Activated CD4-positive, alpha-beta memory T cell treated with anti-CD3 and anti-CD28 coated beads, Interleukin-2, amount 10 ng/mL, durations not matched to agents 7 days and 5 days (primary cell): ENCODE data around the gene RNF13. TPM values are rescaled to one million over a fixed set of nuclear protein-coding genes. Genes with fewer than 3 reads are reported as not detected.
A peak's percentile ranks its signal among the peaks of the same experiment; 100 is the strongest.
"Not testable (repeated sequence)": the region's sequence is repeated elsewhere in the genome, so short reads cannot be mapped to it uniquely, and the experiment has no call there.

Experiments used
- CTCF ChIA-PET: fragments of 350-600 bp; sonication (Branson Sonifier 250); formaldehyde crosslinking; loops from one replicate; lab custom pipeline; 2021; ENCODE audit warnings: antibody characterized with exemption, inconsistent platforms; lab: Charles Lee
- POLR2A ChIA-PET: fragments of 350-600 bp; sonication (Branson Sonifier 250); formaldehyde crosslinking; loops from one replicate; lab custom pipeline; 2021; ENCODE audit warnings: antibody characterized with exemption; lab: Charles Lee
- DNase-seq: peaks from one replicate; pipeline ENCODE4 v3.0.0-alpha.2; 2020
- H3K27ac Mint-ChIP-seq: one replicate; pipeline ENCODE4 v1.8.0; 2021; ENCODE audit warnings: mild to moderate bottlenecking, mixed read lengths
- H3K27me3 Mint-ChIP-seq: one replicate; pipeline ENCODE4 v1.8.0; 2021; ENCODE audit warnings: mixed read lengths
- H3K36me3 Mint-ChIP-seq: one replicate; pipeline ENCODE4 v1.8.0; 2021; ENCODE audit warnings: low read depth, mixed read lengths
- H3K4me1 Mint-ChIP-seq: one replicate; pipeline ENCODE4 v1.8.0; 2021; ENCODE audit warnings: mixed read lengths
- H3K4me3 Mint-ChIP-seq: one replicate; pipeline ENCODE4 v1.8.0; 2021; ENCODE audit warnings: mild to moderate bottlenecking, mixed read lengths
- H3K9me3 Mint-ChIP-seq: one replicate; pipeline ENCODE4 v1.8.0; 2021; ENCODE audit warnings: mixed read lengths
- total RNA-seq, 2 experiments: library from RNA; stranded (reverse); gene quantifications; one replicate each; pipeline ENCODE4 v1.2.3, GENCODE V29; 2021

The RNF13 gene
- total RNA-seq, 2 experiments from 2014 or later: 37.2 to 42.4 TPM

DNA sequence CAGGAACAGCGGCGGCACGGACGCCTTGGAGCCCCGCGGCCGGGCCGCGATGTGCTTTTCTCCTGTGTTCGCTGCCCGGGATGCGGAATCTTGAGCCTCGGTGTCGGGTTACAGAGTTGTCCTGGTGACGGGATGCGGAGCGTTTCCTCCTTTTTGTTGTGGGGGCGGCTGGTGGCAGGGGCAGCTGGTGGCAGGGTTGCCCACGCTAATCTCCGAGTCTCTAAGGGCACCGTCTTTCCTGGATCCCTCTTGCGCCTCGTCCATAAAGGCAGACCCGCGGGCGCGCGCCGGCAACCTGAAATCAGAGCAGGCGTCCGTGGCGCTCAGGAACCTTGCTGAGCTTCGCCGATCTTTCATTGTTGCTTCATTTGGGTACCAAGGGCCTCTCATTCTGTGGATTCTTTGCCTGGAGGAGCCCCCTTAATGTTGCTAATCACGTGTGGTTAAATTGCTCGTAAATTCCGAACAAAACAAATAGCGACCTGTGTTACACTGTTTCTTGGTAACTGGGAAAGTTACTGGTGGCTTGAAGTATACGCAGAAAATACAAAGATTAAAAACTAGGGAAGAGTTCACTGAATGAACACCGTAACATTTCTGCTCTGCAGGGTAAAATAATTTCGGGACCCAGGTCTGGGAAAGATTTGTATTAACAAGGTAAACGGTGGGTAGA lies 158.5 kb downstream of the RNF13 start:
- peaks cover 17% of the 10 kb centered on the region for H3K4me1 Mint-ChIP-seq
- peak; percentile 24 for DNase-seq
- ChIA-PET POLR2A (interaction anchor here (0.9 kb wide), 1 partner anchor 12 kb away, joined by 3 read pairs; no protein-coding TSS in a partner anchor), CTCF (interaction anchor here (1.5 kb wide), 1 partner anchor 9 kb away, joined by 3 read pairs; no protein-coding TSS in a partner anchor)
- H3K9me3 Mint-ChIP-seq: no peaks in the 10 kb centered on the region
- peaks cover 54% of the 10 kb centered on the region for H3K27me3 Mint-ChIP-seq
- H3K36me3 Mint-ChIP-seq: no peaks in the 10 kb centered on the region
- H3K27ac Mint-ChIP-seq: no peak overlapping the region
- peak overlapping the region; percentile 76 for H3K4me3 Mint-ChIP-seq

DNA sequence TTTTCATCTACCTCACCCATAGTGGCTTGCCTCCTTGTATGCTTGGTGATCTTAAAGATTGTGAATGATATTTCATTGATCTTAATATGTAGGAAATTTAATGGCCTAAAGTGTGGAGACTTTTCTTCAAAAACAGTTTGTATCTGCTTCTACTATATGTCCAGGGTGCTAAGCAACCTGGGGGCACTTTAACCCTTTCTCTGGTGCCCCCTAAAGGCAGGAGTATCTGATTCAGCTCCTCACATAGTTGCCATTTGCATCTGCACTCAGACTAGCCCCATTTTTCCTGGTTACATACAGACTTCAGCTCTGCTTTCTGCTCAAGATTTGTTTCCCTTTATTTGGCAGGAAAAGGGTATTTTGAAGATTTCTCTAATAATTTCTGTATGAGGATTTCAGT lies 162.9 kb downstream of the RNF13 start:
- no peaks in the 10 kb centered on the region for H3K36me3 Mint-ChIP-seq
- H3K27me3 Mint-ChIP-seq: peaks cover 51% of the 10 kb centered on the region
- H3K4me3 Mint-ChIP-seq: no peak overlapping the region
- no peak for DNase-seq
- H3K9me3 Mint-ChIP-seq: no peaks in the 10 kb centered on the region
- no peak overlapping the region for H3K27ac Mint-ChIP-seq
- ChIA-PET CTCF (interaction anchor here (0.9 kb wide), 1 partner anchor 8 kb away, joined by 4 read pairs; no protein-coding TSS in a partner anchor), POLR2A (no interaction called here)
- H3K4me1 Mint-ChIP-seq: peaks cover 6% of the 10 kb centered on the region

DNA sequence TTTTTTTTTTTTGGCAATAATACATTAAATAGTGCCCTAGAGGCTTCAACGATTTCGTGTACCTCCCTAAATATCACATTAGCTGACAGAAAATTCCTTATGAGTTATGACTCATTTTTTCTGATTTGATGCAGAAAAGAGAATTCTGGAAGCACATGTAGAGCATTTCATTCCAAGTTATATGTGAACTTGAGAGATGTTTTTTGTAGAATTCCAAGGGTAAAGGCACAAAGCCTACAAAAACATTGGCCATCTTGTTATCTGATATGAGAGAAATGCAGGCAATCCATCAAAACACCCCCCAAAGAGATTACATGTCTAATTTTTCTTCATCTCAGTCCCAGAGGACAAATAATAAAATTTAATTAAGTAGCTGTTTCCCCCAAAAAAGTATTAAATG lies 164.4 kb downstream of the RNF13 start:
- ChIA-PET CTCF (interaction anchor here (1.8 kb wide), 1 partner anchor 207 kb away, joined by 7 read pairs; no protein-coding TSS in a partner anchor), POLR2A (no interaction called here)
- no peak overlapping the region for H3K4me3 Mint-ChIP-seq
- H3K27me3 Mint-ChIP-seq: peaks cover 40% of the 10 kb centered on the region
- H3K9me3 Mint-ChIP-seq: no peaks in the 10 kb centered on the region
- no peak for DNase-seq
- no peaks in the 10 kb centered on the region for H3K4me1 Mint-ChIP-seq
- no peak overlapping the region for H3K27ac Mint-ChIP-seq
- no peaks in the 10 kb centered on the region for H3K36me3 Mint-ChIP-seq

DNA sequence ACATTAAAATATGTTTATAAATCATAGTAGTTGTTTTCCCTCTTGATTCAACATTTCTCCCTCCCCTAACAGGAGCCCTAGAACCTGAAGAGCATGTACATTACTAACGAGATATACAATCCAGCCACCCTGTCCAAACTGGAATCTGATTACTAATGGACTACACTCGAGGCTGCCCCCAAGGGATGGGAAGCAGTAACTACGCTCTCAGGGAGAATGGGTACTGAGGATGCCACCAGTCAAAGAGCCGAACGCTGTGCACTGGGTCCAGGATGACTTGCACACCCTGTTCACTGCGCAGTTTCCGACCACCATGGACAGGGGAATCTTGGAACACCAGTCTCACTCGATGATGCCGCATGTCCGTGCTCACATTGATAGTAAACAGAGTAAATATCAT lies 169.0 kb downstream of the RNF13 start:
- H3K4me3 Mint-ChIP-seq, H3K27me3 Mint-ChIP-seq, H3K4me1 Mint-ChIP-seq, DNase-seq, CTCF ChIA-PET, POLR2A ChIA-PET, H3K36me3 Mint-ChIP-seq, H3K9me3 Mint-ChIP-seq, H3K27ac Mint-ChIP-seq: not testable (repeated sequence)

DNA sequence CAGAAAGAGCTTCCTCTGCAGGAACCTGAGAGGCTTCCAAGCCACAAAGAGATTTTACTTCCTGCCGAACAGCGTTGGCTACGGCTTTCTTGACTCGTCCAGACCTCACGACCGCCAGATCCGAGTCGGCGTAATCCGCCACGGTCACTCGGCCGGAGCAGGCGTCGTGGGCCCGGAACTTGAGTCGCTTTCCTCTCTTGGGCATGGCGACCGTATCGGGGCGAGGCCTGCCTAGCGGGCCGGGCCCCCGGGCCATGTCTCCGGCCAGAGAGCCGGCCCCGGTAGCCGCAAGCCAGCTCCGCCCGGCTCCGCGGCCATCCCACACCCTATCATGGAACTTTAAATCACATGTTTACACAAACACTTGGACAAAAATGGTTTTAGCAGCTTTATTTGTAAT lies 170.0 kb downstream of the RNF13 start:
- H3K9me3 Mint-ChIP-seq, H3K4me3 Mint-ChIP-seq, H3K36me3 Mint-ChIP-seq, H3K27ac Mint-ChIP-seq, H3K27me3 Mint-ChIP-seq, DNase-seq, CTCF ChIA-PET, H3K4me1 Mint-ChIP-seq: not testable (repeated sequence)
- POLR2A ChIA-PET: interaction anchor here (0.6 kb wide), 1 partner anchor 11 kb away, joined by 3 read pairs; no protein-coding TSS in a partner anchor

DNA sequence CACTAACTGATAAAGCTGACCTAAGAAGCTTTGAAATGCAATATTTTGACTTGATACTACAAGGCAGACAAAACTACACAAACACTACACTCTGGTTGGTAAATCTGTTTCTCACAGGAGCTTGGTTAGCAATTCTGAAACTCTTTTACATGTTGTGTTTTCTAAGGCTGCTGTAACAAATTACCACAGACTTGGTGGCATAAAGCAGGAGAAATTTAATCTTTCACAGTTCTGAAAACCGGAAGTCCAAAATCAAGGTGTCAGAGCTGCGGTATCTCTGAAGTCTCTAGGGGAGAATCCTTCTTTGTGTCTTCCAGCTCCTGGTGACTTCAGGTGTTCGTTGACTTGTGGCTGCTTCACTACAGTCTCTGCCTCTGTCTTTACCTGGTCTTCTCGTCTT lies 170.6 kb downstream of the RNF13 start:
- DNase-seq: no peak
- H3K4me1 Mint-ChIP-seq: no peaks in the 10 kb centered on the region
- H3K4me3 Mint-ChIP-seq: no peak overlapping the region
- H3K27ac Mint-ChIP-seq: no peak overlapping the region
- no peaks in the 10 kb centered on the region for H3K9me3 Mint-ChIP-seq
- ChIA-PET CTCF (no interaction called here), POLR2A (no interaction called here)
- H3K27me3 Mint-ChIP-seq: peaks cover 6% of the 10 kb centered on the region
- no peaks in the 10 kb centered on the region for H3K36me3 Mint-ChIP-seq

DNA sequence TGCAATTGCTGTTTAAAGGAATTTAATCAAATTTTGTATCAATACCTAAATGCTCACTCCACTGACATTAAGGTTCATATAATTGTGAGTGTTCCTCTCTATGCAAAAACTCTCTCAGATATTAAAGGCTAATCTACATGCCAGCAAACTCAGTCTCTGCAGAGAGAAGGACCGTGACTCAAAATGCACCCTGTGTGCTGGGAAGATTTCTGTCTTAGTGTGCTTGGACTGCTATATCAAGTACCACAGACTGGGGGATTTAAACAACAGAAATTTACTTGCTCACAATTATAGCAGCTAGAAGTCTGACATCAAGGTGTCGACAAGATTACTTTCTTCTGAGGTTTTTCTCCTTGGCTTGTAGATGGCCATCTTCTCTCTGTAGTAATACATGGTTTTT lies 176.3 kb downstream of the RNF13 start:
- no peaks in the 10 kb centered on the region for H3K4me1 Mint-ChIP-seq

DNA sequence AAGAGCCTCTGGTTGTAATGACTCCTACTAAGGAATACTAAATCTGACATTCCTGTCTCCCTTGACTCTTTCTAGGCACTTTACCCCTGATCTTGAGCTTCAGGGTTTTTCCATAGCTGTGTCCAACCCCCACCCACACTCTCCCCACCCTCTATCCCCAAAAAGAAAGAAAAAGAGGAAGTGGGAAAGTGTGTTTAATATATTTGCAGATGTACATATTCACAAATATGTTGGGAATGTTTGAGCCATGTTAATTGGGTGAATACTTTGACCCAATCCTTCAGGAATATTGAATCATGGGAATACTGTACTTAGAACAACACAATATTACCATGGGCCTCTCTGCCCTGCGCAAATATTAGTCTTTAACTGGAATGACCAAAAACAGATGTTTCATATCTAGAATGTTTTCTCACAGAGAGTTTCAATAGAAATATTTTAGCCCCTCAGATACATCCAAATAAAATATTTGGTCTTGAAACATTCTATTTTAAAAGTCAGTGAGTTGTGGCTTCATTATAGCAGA lies 177.5 kb downstream of the RNF13 start:
- no peak for DNase-seq
- Mint-ChIP-seq H3K4me3 (no peak overlapping the region), H3K9me3 (peaks cover 6% of the 10 kb centered on the region), H3K4me1 (no peaks in the 10 kb centered on the region), H3K27ac (no peak overlapping the region), H3K36me3 (no peaks in the 10 kb centered on the region), H3K27me3 (peaks cover 8% of the 10 kb centered on the region)
- POLR2A ChIA-PET: no interaction called here
- CTCF ChIA-PET: no interaction called here

More for the DNA sequence above, 176.3 kb downstream of the RNF13 start:
- Mint-ChIP-seq H3K9me3 (no peaks in the 10 kb centered on the region), H3K27me3 (peaks cover 8% of the 10 kb centered on the region), H3K4me3 (no peak overlapping the region), H3K27ac (no peak overlapping the region), H3K36me3 (no peaks in the 10 kb centered on the region)
- no peak for DNase-seq
- POLR2A ChIA-PET: no interaction called here
- CTCF ChIA-PET: no interaction called here

DNA sequence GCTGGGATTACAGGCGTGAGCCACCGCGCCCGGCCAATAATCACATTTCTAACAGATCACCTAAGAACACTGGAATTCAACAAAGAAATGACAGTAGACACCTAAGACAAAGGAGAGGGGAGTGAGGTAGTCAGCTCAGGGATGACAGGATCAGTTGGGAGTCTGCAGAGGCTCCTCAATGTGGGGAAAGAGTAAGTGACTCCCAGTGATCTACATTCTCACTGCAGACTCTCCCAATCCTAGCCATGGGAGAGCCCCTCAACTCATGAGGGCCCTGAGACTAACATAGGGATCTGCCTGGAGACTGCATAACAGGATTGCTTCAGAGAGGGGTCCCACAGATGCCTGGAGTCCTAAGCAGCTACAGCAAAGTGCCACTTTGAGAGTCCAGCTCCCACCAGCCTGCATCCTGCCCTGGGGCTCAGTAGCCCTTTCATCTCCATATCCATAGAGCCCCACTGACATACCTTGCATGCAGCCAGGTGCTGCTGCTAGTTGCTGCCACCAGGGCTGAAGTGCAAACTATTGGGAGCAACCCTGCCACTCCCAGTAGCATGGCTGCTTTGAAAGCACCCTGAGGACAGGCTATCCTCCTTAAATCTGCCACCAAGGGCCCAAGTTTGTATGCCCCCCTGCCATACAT lies 179.5 kb downstream of the RNF13 start:
- Mint-ChIP-seq H3K27ac (no peak overlapping the region), H3K4me1 (no peaks in the 10 kb centered on the region), H3K36me3 (no peaks in the 10 kb centered on the region), H3K9me3 (peaks cover 6% of the 10 kb centered on the region), H3K27me3 (peaks cover 17% of the 10 kb centered on the region), H3K4me3 (no peak overlapping the region)
- ChIA-PET CTCF (no interaction called here), POLR2A (no interaction called here)
- DNase-seq: no peak

DNA sequence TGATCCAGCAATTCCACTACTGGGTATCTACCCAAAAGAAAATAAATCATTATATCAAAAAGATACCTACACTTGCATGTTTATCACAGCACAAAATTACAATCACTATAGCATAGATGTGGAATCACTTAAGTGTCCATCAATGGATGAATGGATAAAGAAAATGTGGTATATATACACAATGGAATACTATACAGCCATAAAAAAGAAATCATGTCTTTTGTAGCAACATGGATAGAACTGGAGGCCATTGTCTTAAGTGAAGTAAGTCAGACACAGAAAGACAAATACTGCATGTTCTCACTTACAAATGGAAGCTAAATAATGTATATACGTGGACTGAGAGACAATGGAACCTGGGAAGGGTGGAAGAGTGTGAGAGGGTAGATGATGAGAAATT lies 185.9 kb downstream of the RNF13 start:
- POLR2A ChIA-PET: no interaction called here
- no peak overlapping the region for H3K4me3 Mint-ChIP-seq
- CTCF ChIA-PET: no interaction called here
- peaks cover 6% of the 10 kb centered on the region for H3K9me3 Mint-ChIP-seq
- H3K27me3 Mint-ChIP-seq: peaks cover 19% of the 10 kb centered on the region
- H3K4me1 Mint-ChIP-seq: no peaks in the 10 kb centered on the region
- no peaks in the 10 kb centered on the region for H3K36me3 Mint-ChIP-seq
- no peak overlapping the region for H3K27ac Mint-ChIP-seq
- DNase-seq: no peak

DNA sequence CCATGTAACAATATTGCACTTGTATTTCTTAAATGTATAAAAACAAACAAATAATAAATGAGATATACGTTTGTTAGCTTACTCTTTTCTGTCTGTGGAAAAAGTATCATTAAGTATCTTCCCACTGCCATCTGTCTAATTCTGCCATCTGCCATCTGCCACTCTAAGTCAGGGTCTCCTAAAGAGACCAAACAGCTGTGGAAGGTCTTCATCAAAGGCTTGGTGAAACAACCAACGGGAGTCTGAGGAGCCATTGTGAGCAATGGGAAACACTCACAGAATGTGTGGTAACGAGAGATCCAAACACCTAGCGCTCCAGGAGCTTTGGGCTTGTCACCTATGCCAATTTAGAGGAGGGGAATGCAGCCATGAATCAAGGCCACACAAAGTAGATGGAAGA lies 186.4 kb downstream of the RNF13 start:
- H3K27me3 Mint-ChIP-seq: peaks cover 19% of the 10 kb centered on the region
- H3K27ac Mint-ChIP-seq: no peak overlapping the region
- no peak overlapping the region for H3K4me3 Mint-ChIP-seq
- H3K36me3 Mint-ChIP-seq: no peaks in the 10 kb centered on the region
- CTCF ChIA-PET: no interaction called here
- POLR2A ChIA-PET: no interaction called here
- DNase-seq: no peak
- peaks cover 6% of the 10 kb centered on the region for H3K9me3 Mint-ChIP-seq
- H3K4me1 Mint-ChIP-seq: no peaks in the 10 kb centered on the region

DNA sequence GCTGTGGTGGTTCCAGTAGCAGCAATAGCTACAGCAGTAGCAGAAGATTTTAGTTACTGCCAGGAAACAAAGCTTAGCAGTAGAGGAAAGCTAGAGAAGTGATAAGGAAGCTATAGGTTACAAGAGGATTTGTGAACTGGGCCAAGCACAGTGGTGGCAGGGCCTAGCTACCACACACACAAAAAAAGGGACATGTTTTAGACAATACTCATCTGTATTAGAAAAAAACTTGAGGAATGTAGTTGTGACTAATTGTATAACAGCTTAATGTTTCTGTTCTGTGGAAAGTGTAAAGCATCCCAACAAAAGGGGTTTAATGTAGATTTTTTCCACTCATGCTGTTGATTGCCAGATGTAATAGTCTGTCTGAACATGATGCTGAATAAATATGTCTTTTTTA lies 187.6 kb downstream of the RNF13 start:
- ChIA-PET POLR2A (no interaction called here), CTCF (interaction anchor here (0.6 kb wide), 1 partner anchor 17 kb away, joined by 5 read pairs; no protein-coding TSS in a partner anchor)
- H3K9me3 Mint-ChIP-seq: no peaks in the 10 kb centered on the region

DNA sequence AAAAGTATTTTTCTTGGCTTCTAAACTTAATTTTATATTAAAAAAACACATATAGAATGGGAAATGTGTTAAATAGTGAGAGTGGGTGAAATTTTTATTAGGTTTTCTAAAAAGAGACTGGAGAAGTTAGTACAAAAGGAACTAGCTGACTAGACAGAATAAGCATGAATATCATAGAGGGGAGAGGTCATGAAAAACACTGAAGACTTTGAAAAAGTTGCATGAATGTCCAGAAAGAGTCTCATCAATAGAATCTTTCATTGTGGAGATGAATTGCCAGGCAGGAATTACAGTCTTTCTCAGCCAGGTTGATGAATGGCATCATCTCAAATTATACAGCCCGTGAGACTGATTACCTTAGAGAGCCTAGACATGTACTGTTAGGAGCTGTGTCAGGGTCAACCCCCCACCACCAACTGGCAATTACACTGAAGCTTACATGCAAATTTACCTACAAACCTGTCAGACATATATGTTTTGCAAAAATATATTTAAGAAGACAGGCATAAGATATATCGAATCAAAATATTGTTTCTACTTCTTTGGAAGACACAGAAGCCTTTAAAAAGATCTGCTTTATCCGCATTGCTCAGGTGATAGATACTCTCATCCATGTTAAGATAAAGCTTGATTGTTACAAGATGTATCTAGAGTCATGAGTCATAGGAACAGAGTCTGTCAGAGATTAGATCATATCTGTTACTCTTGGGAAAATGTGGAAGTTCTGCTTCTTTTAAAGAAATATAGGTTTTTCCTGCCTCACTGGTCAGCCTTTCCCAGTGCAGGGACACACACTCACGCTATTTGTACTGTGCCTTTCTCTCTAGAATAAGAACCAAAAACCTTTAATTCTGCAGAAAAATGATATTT lies 192.5 kb downstream of the RNF13 start:
- POLR2A ChIA-PET: no interaction called here
- no peaks in the 10 kb centered on the region for H3K36me3 Mint-ChIP-seq

More for the DNA sequence above, 187.6 kb downstream of the RNF13 start:
- H3K27me3 Mint-ChIP-seq: peaks cover 19% of the 10 kb centered on the region
- H3K27ac Mint-ChIP-seq: no peak overlapping the region
- H3K4me3 Mint-ChIP-seq: no peak overlapping the region
- no peaks in the 10 kb centered on the region for H3K36me3 Mint-ChIP-seq
- no peaks in the 10 kb centered on the region for H3K4me1 Mint-ChIP-seq
- DNase-seq: no peak

More for the DNA sequence above, 192.5 kb downstream of the RNF13 start:
- Mint-ChIP-seq H3K4me1 (no peaks in the 10 kb centered on the region), H3K27me3 (peaks cover 14% of the 10 kb centered on the region), H3K9me3 (no peaks in the 10 kb centered on the region), H3K4me3 (no peak overlapping the region), H3K27ac (no peak overlapping the region)
- DNase-seq: no peak
- CTCF ChIA-PET: interaction anchor here (0.9 kb wide), 1 partner anchor 38 kb away, joined by 3 read pairs; no protein-coding TSS in a partner anchor
